ENCODE results near the gene NPAS3. TPM values are rescaled to one million over a fixed set of nuclear protein-coding genes. Genes with fewer than 3 reads are reported as not detected.

Gene NPAS3
- total RNA-seq, 4 donors from 2014 or later: 0.51 to 15.2 (median 6.6) TPM

GRCh38 chr14:33521192-33521591 is 582.5 kb downstream of the NPAS3 start:
- intact Hi-C loops (cut with DNase I; ENCODE audit: low total_unique reads): no loop called here
- H3K9me3 ChIP-seq: no peaks in the 10 kb centered on the region
- no peaks in the 10 kb centered on the region for H3K36me3 ChIP-seq
- H3K27ac ChIP-seq: no peak overlapping the region
- TF ChIP-seq CTCF (IDR thresholded peaks at IDR 0.05) (no peak), POLR2A (IDR thresholded peaks at IDR 0.05) (no peak)
- no peak for DNase-seq
- H3K27me3 ChIP-seq: no peaks in the 10 kb centered on the region
- no peak overlapping the region for H3K4me3 ChIP-seq
- H3K4me1 ChIP-seq: no peaks in the 10 kb centered on the region

- no peaks in the 10 kb centered on the region for H3K36me3 ChIP-seq
- intact Hi-C loops (cut with DNase I; ENCODE audit: low total_unique reads): no loop called here
- TF ChIP-seq POLR2A (IDR thresholded peaks at IDR 0.05) (no peak), CTCF (IDR thresholded peaks at IDR 0.05) (no peak)
Measured at GRCh38 chr14:33524244-33524643, 585.6 kb downstream of the NPAS3 start.

GRCh38 chr14:33525626-33526025 is 586.9 kb downstream of the NPAS3 start:
- DNase-seq: no peak
- Histone ChIP-seq H3K36me3 (no peaks in the 10 kb centered on the region), H3K27ac (no peak overlapping the region), H3K4me1 (no peaks in the 10 kb centered on the region), H3K4me3 (no peak overlapping the region), H3K9me3 (no peaks in the 10 kb centered on the region), H3K27me3 (no peaks in the 10 kb centered on the region)
- TF ChIP-seq CTCF (IDR thresholded peaks at IDR 0.05): no peak
- no peak for TF ChIP-seq POLR2A (IDR thresholded peaks at IDR 0.05)
- intact Hi-C loops (cut with DNase I; ENCODE audit: low total_unique reads): no loop called here

More at GRCh38 chr14:33524244-33524643, 585.6 kb downstream of the NPAS3 start:
- no peak for DNase-seq
- H3K27me3 ChIP-seq: no peaks in the 10 kb centered on the region
- no peak overlapping the region for H3K4me3 ChIP-seq
- no peaks in the 10 kb centered on the region for H3K9me3 ChIP-seq
- no peak overlapping the region for H3K27ac ChIP-seq
- no peaks in the 10 kb centered on the region for H3K4me1 ChIP-seq

- no peaks in the 10 kb centered on the region for H3K4me1 ChIP-seq
Measured at GRCh38 chr14:33527023-33527634, 588.5 kb downstream of the NPAS3 start.

DNA sequence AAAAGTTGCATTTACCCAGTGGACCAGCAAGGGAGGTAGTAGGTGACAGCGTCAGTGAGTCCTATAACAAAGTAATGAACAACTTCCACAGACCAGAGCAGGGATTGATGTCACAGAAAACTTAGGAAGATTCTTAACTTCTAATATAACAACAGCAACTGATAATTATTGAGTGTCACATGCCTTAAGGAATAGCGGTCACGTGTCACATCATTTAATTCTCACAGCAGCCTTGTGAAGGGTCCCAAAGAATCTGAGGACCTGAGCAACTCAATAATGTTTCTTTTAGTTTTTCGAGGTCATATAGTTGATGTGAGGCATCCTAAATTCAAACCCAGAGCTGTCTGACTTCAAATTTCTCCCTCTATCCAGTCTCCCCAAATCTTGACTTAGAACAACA is 590.0 kb downstream of the NPAS3 start:
- no peaks in the 10 kb centered on the region for H3K36me3 ChIP-seq
- no peak for TF ChIP-seq CTCF (IDR thresholded peaks at IDR 0.05)
- no peak for TF ChIP-seq POLR2A (IDR thresholded peaks at IDR 0.05)
- DNase-seq: no peak
- H3K27ac ChIP-seq: no peak overlapping the region
- no peaks in the 10 kb centered on the region for H3K27me3 ChIP-seq
- no peaks in the 10 kb centered on the region for H3K9me3 ChIP-seq
- H3K4me3 ChIP-seq: no peak overlapping the region
- intact Hi-C loops (cut with DNase I; ENCODE audit: low total_unique reads): no loop called here
- H3K4me1 ChIP-seq: no peaks in the 10 kb centered on the region

More at GRCh38 chr14:33527023-33527634, 588.5 kb downstream of the NPAS3 start:
- no peak for DNase-seq
- Histone ChIP-seq H3K36me3 (no peaks in the 10 kb centered on the region), H3K9me3 (no peaks in the 10 kb centered on the region), H3K4me3 (no peak overlapping the region), H3K27ac (no peak overlapping the region), H3K27me3 (no peaks in the 10 kb centered on the region)
- TF ChIP-seq CTCF (IDR thresholded peaks at IDR 0.05): no peak
- no peak for TF ChIP-seq POLR2A (IDR thresholded peaks at IDR 0.05)
- intact Hi-C loops (cut with DNase I; ENCODE audit: low total_unique reads): no loop called here

Data from uterus (tissue), 4 donors.